HG02678 (cell line): Measurements from ENCODE around the gene DNAJC27.

Source experiments
- ATAC-seq: cut with Tn5 transposase; IDR thresholded peaks from one replicate; pipeline ENCODE4 v1.9.1; 2021; ENCODE audit warnings: mild to moderate bottlenecking, moderate library complexity; ENCODE audit not compliant: unreplicated experiment

The DNAJC27 gene

DNA sequence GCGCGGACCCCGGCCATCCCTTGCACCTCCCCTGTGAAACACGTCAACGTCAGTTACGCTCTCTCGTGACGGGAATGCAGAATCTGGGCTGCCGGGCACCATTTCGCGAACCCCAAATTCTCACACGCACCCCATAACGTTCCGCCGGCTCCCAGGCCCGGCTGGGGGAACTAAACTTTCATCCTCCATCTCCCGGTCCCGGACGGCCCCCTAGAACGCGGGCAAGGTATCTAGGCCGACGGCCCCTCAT is 544 bp downstream of the DNAJC27 start:
- no peak for ATAC-seq

DNA sequence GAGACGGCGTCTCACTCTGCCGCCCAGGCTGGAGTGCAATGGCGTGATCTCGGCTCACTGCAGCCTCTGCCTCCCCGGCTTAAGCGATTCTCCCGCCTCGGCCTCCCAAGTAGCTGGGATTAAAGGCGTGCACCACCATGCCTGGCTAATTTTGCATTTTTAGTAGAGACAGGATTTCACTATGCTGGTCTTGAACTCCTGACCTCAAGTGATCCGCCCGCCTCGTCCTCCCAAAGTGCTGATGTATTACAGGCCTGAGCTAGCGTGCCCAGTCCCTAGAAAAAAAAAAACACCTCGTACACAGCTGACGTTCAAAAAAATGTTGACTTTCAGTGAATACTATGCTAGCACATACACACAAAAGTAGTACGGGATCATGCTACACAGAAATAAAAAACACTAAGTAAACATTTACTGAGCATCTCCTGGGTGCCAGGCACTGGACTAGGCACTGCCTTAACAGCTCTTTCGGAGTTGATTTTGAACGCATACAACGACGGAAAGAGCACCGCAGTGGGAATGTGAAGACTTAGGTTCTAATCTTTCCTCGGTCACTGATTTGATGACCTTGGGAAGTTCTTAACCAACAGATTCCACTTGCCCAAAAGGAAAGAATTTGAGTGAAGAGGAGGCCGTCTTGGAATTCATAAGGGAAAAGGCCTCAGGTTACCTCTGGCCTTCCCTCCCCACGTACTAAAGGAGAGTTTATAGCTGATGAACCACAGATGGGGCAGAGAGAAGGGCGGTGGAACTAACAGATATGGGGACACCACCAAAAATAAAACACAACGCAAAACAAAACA is 1.1 kb downstream of the DNAJC27 start:
- ATAC-seq = no peak

DNA sequence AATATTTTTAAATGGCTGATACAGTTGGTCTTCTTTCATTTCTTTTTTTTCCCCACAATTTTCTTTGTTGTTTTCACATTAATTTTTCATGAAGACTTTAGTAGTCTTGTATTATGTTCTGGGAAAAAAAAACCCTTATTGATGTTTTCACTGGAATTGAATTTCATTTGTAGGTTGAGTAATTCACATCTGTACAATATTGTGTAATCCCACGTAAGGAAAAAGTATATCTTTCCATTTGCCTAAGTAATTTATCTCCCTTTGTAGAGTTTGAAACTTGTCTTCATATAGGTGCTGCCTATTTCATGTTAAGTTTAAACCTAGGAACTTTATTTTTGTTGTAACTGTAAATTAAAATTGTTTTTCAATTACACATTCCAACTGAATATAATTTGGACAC is 2.0 kb downstream of the DNAJC27 start:
- ATAC-seq = no peak

DNA sequence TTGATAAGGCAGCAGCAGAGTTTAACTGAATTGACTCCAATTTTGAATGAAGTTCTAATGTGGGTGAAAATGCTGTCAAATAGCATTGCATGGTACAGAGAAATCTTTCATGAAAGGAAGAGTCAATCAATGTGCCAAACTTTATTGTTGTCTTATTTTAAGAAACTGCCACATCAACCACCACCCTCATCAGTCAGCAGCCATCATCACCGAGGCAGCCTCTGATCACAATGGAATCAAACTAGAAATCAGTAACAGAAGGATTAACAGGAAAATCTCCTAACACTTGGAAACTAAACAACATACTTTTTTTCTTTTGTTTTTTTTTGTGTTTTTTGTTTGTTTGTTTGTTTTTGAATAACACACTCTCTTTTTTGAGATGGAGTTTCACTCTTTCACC is 9.9 kb downstream of the DNAJC27 start:
- no peak for ATAC-seq

DNA sequence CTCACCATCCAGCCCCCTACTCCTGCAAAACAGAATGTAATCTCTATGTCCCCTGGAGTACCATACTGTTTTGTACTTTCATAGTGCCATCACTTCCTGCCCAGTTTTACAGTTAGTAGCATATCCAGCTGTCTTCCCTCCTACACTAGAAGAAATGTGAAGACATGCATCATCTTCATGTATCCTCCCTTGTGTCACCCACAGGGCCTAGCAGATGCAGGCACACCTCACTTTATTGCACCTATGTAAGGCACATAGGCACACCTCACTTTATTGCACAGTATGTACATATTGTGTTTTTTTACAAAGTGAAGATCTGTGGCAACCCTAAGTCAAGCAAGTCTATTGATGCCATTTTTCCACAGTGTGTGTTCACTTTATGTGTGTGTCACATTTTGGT is 12.0 kb downstream of the DNAJC27 start:
- ATAC-seq = no peak

DNA sequence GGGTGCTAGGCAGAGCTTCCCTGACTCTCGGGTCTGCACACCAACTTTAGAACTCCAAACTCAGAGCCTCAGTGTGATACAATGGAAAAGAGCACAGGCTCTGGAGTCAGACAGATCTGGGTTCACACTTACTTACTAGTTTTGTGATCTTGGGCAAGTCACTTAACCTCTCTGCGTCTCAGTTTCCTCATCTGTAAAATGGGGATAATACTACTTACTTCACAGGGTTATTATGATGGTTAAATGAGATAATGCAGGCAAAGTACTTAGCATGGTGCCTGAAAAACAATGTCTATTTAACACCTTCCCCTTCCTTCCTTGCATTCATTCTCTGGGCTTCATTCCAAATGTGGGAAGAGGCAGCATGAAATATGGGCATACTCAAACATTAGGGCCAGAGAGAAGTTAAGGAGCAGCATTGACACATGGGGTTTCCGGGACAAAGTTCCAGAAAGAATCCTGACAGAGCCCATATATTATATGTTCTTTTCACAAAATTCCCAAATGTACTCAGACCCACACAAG is 13.3 kb downstream of the DNAJC27 start:
- ATAC-seq = no peak

DNA sequence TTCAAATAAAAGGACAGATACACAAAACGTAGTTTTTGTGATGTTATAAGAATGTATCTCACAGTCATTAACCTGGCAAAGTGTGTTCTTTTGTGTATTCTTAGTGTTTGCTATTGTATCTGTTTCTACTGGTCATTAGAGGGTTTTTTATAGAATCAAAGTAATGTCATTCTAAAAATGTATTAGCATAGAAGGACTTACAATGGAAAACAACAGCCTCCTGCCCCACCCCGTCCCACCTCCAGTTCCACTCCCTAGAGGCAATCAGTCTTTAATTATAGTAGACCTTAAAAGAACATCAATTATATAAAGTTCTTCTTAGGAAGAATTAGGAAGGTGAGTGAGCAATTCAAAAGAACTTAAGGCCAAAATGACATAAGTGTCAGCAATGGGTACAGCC is 13.8 kb downstream of the DNAJC27 start:
- ATAC-seq = no peak

DNA sequence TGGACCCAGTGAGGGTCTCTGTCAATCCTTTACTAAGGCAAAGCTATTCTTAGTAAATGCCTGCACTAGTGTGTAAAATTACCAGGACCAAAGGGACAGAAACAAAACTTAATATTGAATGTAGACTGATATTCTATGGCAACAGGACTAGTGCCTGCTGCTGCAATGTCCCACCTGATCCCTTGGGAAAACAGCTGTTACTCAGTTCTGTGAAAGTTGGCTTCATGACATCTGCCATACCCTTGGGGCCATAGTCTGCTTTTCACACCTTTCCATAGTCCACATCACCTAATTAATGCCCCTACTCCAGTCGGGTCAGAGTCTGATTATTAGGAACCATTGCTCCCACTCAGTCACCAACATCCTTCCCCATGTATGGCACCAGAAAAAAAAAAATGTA is 14.5 kb downstream of the DNAJC27 start:
- ATAC-seq = no peak

DNA sequence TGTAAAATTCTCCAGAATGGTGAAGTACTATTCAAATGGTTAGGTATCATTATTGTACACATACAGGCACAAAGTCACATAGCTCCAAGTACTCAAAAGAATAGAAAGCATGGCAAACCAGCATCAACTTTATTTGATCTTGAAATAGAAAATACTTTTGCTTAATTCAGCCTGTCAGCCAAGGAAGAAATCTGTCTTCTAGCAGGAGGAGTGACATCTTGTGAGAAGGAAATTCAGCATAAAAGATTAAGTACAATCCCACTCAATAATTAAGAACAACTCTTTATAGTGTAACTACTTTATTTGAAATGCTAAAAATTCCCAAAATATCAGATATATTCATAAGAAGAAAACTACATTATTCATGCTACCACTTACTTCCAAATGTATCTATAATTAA is 15.8 kb downstream of the DNAJC27 start:
- no peak for ATAC-seq

DNA sequence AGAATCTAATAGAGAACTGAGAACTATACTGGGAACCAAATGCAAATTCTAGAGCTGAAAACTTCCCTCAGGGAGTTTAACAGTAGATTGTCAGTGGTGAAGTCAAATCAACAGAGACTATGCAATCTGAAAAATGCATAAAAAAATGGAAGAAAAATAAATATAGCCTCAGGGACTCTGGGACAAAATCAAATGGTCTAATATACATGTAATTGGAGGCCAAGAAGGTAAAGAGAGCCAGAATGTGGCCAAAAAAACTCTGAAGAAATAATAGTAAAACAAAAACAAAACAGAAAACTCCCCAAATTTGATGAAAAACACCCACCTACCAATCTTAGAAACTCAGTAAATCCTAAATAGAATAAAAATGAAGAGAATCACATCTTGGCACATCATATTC is 16.5 kb downstream of the DNAJC27 start:
- no peak for ATAC-seq

DNA sequence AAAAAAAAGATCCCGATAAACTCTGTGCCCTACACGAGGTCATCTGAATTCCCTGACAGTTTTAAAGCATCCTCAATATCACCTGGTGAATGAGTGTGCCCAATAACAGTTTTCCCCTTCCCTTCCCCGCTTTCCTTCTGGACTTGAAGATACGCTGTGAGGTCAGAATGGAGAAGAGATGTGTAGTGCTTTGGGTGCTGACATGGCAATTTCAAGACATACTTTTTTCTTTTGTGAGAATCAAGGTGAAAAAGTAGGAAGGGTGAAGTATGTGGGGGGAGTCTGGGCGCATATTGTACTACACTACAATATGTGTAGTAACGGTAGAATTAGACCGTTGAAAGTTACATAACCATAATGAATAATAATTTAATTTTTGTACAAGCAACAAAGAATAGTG is 21.7 kb downstream of the DNAJC27 start:
- no peak for ATAC-seq

DNA sequence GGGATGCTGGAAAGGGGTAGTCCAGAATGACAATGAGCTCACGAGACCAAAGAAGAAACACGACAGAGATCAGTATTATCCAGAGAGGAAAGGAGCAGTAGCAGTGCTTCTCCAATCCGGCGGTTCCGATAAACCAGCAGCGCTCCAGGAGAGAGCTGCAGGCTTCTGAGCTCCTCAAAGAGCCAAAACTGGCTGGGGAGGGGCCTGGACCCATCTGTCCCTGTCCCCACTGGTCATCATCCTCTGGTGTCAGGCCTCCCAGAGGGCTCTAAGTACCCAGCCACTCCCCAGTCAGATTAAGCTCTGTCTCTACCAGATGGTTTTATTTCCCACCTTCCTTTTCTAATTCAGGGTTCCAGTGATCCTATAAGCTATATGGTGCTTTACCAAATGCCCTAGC is 23.2 kb downstream of the DNAJC27 start:
- no peak for ATAC-seq

DNA sequence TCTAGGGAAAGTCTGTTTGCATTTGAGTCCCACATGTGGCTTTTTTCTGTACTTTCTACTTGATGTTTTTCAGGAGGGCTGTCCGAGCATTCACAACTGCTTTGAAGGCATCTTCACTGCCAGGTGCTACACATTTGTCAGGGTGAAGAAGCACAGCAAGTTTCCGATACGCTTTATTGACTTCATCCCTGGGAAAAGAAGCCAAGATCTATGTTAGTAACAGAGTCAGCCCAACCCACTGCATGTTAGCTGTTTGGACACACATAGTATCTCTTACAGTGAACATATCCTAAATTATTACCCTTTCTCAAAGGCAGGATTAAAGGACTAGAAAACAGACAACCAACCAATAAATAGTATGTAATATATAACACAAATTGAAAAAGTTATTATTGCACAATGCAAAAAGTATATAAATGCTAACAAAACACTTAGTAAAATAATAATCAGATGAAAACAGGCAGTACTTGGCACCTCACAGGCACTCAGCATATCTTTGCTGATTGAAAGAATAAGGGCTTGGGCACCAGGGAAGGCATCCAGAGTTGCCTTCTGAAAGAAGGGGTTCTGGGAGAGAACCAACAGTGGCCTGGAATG is 24.1 kb downstream of the DNAJC27 start:
- no peak for ATAC-seq

DNA sequence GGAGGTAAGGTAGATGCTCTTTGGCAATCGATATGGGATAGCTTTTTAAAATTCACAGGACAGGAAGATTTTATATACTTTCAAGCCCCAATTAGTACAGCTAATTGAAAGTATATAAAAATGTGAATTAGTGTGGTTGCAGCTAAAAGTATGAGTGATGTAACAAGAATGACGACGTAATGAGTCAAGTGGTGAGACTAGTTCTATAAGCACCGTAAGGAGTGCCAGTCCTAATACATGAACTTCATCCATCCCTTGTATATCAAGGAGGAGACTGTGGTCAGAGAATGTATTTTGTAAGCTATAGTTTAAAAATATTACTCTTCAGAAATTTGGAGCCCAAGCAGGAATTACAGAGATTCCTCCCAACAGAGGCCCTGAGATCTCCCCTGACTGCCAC is 25.8 kb downstream of the DNAJC27 start:
- no peak for ATAC-seq

DNA sequence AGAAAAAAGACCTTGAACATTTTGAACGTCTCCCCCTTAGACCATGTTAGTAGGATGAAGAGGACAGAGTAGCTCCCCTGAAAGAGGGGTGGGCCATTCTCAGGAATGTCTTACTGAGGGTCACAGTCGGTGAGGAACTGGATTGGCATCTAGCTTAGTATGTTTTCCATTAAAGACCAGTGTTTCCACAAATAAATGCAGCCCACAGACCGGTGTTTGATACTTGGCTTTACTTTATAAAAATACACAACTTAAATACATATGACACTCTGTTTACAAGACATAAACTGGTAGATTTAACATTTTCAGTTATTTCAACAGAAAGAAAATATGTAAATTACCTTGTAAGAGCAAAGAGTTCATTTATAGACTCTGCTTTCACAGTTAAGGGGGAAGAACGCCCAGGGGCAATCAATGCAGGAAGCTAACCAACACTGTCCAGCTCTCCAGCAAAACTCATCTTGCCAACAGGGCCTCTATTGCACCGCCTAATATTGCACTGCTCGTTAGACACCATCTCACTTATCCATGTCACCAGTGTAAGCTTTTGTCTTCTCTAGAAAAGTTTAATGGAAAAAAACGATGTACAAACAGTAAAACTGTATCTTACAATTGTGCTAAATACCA is 28.2 kb downstream of the DNAJC27 start:
- ATAC-seq = no peak

DNA sequence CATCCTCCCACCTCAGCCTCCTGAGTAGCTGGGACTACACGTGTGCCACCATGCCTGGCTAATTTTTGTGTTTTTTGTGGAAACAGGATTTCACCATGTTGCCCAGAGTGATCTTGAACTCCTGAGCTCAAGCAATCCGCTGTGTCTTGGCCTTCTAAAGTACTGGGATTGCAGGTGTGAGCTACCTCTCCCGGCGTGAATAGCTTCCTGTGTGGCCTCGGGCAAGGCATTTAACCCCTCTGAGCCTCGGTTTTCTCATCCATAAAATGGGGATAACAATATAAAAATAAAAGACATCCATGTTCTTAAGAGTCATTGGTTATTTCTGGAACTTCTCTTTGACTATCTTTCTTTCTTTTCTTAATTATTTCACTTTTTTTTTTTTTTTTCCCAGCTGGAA is 32.4 kb downstream of the DNAJC27 start:
- ATAC-seq = no peak

DNA sequence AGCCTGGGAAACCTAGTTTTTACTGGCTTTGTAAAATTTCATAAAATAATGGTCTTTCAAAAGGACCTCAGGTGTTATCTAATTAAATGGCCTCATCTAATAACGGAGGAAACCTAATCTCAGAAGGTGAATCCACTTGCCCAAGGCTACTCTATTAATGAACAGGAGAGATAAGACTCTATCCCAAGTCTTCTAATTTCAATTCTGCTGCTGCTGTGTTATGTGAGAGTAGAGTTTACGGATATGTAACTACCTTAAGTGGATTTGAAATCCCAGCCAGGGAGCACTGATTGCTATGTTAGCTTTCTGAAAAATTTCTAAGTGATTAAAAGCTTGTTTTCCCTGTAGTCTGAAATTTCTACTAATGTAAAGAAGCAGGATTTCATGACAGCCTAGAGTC is 34.5 kb downstream of the DNAJC27 start:
- ATAC-seq = no peak

DNA sequence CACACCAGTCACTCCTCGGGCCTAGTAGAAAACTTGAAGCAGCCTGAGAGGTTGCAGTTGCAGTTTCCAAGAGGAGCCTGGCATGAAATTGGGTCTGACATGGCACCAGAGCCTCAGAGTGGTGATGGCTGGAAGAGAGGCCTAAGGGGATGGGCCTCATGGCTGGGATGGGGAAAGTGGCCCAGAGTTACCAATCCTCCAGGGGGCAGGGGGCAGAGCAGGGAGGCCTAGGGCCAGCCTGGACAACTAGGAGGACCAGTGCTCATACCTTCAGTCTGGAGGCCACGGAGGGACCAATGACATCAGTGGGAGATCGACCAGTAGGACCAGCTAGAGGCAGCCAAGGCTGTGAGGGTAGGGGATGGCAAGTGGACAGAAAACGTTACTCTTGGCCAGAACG is 36.6 kb downstream of the DNAJC27 start:
- no peak for ATAC-seq

DNA sequence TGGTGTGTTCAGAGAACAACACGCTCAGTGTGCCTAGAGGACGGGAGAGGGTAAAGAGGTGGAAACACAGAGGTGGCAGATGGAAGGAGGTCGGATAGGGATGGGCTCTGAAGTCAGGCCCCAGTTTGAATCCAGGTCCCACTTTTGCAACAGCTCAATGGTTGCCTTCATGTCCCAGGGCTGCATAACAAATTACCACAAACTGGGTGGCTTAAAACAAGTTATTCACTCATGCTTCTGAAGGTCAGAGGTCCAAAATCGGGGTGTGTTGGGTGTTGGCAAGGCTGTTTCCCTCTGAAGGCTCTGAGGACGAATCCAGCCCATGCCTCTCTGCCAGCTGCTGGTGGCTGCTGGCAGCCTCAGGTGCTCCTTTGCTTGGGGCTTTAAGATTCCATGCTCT is 39.0 kb downstream of the DNAJC27 start:
- no peak for ATAC-seq

DNA sequence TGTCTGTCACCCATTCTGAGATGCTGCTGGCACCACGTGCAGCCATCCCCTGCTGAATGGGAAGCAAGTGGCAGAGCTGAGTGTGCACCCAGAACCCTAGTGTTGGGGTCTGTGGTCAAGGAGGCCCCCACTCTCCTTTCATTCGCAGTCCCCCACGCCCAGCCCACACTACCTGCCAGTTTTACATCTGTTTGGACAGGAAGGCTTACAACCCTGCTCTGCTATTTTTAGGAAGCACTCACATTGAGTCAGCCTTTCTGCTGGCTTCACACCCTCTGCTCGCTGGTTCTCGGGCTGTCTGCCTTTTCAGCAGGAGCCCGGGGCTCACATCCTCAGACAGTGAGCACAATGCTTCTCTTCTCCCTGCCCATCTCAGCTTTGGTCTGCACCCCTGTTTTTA is 41.0 kb downstream of the DNAJC27 start:
- ATAC-seq = peak; percentile 78

DNA sequence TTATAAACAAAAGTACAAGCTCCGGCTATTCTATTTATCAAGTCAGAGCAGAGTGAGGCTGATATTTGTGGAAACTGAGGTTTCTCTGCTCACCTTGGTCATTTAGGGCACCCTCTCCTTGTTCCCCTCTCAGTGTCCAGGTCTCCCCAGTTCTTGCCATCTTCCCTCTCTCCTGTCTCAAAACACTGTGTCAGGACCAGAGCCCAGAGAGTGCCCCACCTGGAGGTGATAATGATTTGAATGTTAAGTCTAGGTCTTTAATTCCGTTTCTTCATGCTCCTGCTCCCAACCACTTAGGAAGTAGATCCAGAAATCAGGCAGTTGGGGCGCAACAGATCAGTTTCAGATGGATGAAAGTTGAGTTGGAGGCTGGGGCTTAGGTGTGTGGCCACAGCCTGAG is 42.5 kb downstream of the DNAJC27 start:
- no peak for ATAC-seq

DNA sequence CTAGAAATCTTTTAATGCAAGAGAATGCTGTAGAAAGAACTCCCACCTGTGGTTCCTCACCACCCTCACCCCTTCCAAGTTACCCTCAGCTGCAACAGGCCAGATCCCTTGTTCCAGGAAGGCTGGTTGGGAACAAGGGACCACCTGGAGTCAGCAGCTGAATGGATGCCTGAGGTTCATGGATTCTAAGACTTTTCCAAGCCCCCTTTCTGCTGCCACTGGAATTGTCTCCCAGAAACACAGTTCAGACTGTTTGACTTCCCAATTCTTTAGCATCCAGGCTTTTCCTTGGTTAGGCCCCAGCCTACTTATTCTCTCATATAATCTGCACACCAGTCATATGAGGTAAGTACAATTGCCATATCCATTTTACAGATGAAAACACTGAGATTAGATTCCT is 43.7 kb downstream of the DNAJC27 start:
- no peak for ATAC-seq
